IMR-90 (cell line): ENCODE measurements around the gene WDR76. TPM values are rescaled to one million over a fixed set of nuclear protein-coding genes. Genes with fewer than 3 reads are reported as not detected.
A peak's percentile ranks its signal among the peaks of the same experiment; 100 is the strongest.

Experiments used
- ATAC-seq: fragments of 200-7000 bp; cut with Tn5 transposase; 2 replicates; pipeline ENCODE4 v1.9.1; 2020; ENCODE audit warnings: low read depth, mild to moderate bottlenecking, moderate library complexity
- BruUV-seq: library from RNA; stranded (reverse); fragments of 400-500 nt; replicated peaks from 2 replicates; lab custom pipeline; 2021; lab: Mats Ljungman, UMichigan
- CTCF ChIA-PET: fragments of 300-600 bp; formaldehyde crosslinking; extraction: SDS; loops from one replicate; lab custom pipeline; 2021; ENCODE audit warnings: antibody characterized with exemption; lab: Yijun Ruan, JAX
- POLR2A ChIA-PET: fragments of 300-600 bp; sonication (Branson Sonifier 250); formaldehyde crosslinking; loops from one replicate; lab custom pipeline; 2022; ENCODE audit warnings: antibody characterized with exemption; ENCODE audit not compliant: unreplicated experiment; lab: Charles Lee
- DNase-seq: peaks from one replicate; pipeline ENCODE4 v3.0.0; 2013
- H2AFZ ChIP-seq: replicated peaks from 2 replicates; pipeline ENCODE3; 2013; ENCODE audit warnings: low read length, mild to moderate bottlenecking; ENCODE audit not compliant: poor library complexity
- H2AK5ac ChIP-seq: 2 replicates; pipeline ENCODE4 v1.6.1; 2013; ENCODE audit warnings: low read depth, low read length, inconsistent platforms
- H2AK9ac ChIP-seq: replicated peaks from 2 replicates; pipeline ENCODE3; 2013; ENCODE audit warnings: mild to moderate bottlenecking, low read depth, low read length, moderate library complexity; ENCODE audit not compliant: poor library complexity
- H2BK120ac ChIP-seq: 2 replicates; pipeline ENCODE4 v1.6.1; 2013; ENCODE audit warnings: low read depth, low read length, inconsistent platforms
- H2BK15ac ChIP-seq: 3 replicates; pipeline ENCODE4 v1.6.1; 2013; ENCODE audit warnings: low read depth, low read length, inconsistent platforms
- H2BK20ac ChIP-seq: 2 replicates; pipeline ENCODE4 v1.6.1; 2013; ENCODE audit warnings: low read depth, mild to moderate bottlenecking, inconsistent platforms, low read length, moderate library complexity
- H2BK5ac ChIP-seq: 2 replicates; pipeline ENCODE4 v1.6.1; 2013; ENCODE audit warnings: mild to moderate bottlenecking, low read depth, low read length, inconsistent platforms; ENCODE audit not compliant: poor library complexity, severe bottlenecking
- H3K14ac ChIP-seq: replicated peaks from 2 replicates; pipeline ENCODE4 v1.6.1; 2013; ENCODE audit warnings: low read depth, low read length, inconsistent platforms
- H3K18ac ChIP-seq: 2 replicates; pipeline ENCODE4 v1.6.1; 2013; ENCODE audit warnings: low read depth, low read length, control low read depth
- H3K23ac ChIP-seq: 2 replicates; pipeline ENCODE4 v1.6.1; 2013; ENCODE audit warnings: low read depth, low read length, inconsistent platforms
- H3K27ac ChIP-seq: 2 replicates; pipeline ENCODE4 v1.5.1; 2013; ENCODE audit warnings: mild to moderate bottlenecking, control low read depth, low read length; ENCODE audit not compliant: insufficient read depth
- H3K27me3 ChIP-seq: 2 replicates; pipeline ENCODE4 v1.6.1; 2013; ENCODE audit warnings: low read length; ENCODE audit not compliant: control insufficient read depth, insufficient read depth
- H3K36me3 ChIP-seq: 2 replicates; pipeline ENCODE4 v1.6.1; 2013; ENCODE audit warnings: low read length, mixed read lengths; ENCODE audit not compliant: control insufficient read depth, insufficient read depth
- H3K4ac ChIP-seq: 2 replicates; pipeline ENCODE4 v1.6.1; 2013; ENCODE audit warnings: low read depth, low read length, inconsistent platforms
- H3K4me1 ChIP-seq: 2 replicates; pipeline ENCODE4 v1.6.1; 2013; ENCODE audit warnings: low read length, mixed read lengths; ENCODE audit not compliant: control insufficient read depth, insufficient read depth
- H3K4me2 ChIP-seq: 2 replicates; pipeline ENCODE4 v1.6.1; 2013; ENCODE audit warnings: low read depth, mild to moderate bottlenecking, control low read depth, low read length, moderate library complexity
- H3K4me3 ChIP-seq: 2 replicates; pipeline ENCODE4 v1.5.1; 2013; ENCODE audit warnings: low read depth, mild to moderate bottlenecking, control low read depth, low read length, moderate library complexity; ENCODE audit not compliant: insufficient read depth
- H3K56ac ChIP-seq: 2 replicates; pipeline ENCODE4 v1.6.1; 2013; ENCODE audit warnings: low read length, inconsistent platforms; ENCODE audit not compliant: insufficient read depth; ENCODE audit errors: extremely low read depth
- H3K79me1 ChIP-seq, 2 experiments: 2 replicates each; pipeline ENCODE4 v1.6.1; 2013; ENCODE audit warnings: low read length in 2 of 2, inconsistent platforms in 1 of 2, low read depth in 1 of 2
- H3K9ac ChIP-seq: 2 replicates; pipeline ENCODE4 v1.6.1; 2013; ENCODE audit warnings: low read depth, low read length, control low read depth
- H3K9me1 ChIP-seq: 2 replicates; pipeline ENCODE4 v1.6.1; 2013; ENCODE audit warnings: low read length, inconsistent platforms; ENCODE audit not compliant: insufficient read depth
- H3K9me3 ChIP-seq: 2 replicates; pipeline ENCODE4 v1.6.1; 2013; ENCODE audit warnings: low read length; ENCODE audit not compliant: control insufficient read depth, insufficient read depth
- H4K20me1 ChIP-seq: 2 replicates; pipeline ENCODE4 v1.6.1; 2013; ENCODE audit warnings: low read length, inconsistent platforms; ENCODE audit not compliant: insufficient read depth
- H4K5ac ChIP-seq: 2 replicates; pipeline ENCODE4 v1.6.1; 2013; ENCODE audit warnings: mild to moderate bottlenecking, low read depth, low read length, control low read depth
- H4K8ac ChIP-seq, 2 experiments: 2 replicates each; pipeline ENCODE4 v1.6.1; 2013; ENCODE audit warnings: low read depth in 2 of 2, low read length in 2 of 2, control low read depth in 1 of 2, inconsistent platforms in 1 of 2
- H4K91ac ChIP-seq: 2 replicates; pipeline ENCODE4 v1.6.1; 2013; ENCODE audit warnings: low read depth, low read length, inconsistent platforms; ENCODE audit not compliant: insufficient read depth
- MAFK ChIP-seq: IDR thresholded peaks from 2 replicates; pipeline ENCODE4 v1.6.1; 2012; ENCODE audit warnings: low read depth, low read length, improper control_type of control experiment
- NFE2L2 ChIP-seq: fragments of 150-350 bp; IDR thresholded peaks from 2 replicates; pipeline ENCODE4 v1.6.1; 2016; ENCODE audit warnings: low read depth, mild to moderate bottlenecking, low read length
- USF2 ChIP-seq: fragments of 150-350 bp; IDR thresholded peaks from 2 replicates; pipeline ENCODE4 v1.6.1; 2017; ENCODE audit warnings: mild to moderate bottlenecking, antibody characterized with exemption, low read length, low read depth
- WGBS, 2 experiments: methylation state at CpG; one replicate each; pipeline versions ENCODE4 v1.1.5 to v1.1.7; 2013; ENCODE audit warnings: missing lambda C conversion rate in 2 of 2; ENCODE audit not compliant: insufficient read length in 1 of 2; ENCODE audit errors: extremely low coverage in 2 of 2; 5-methylcytosine and 5-hydroxymethylcytosine counted together
- dilution Hi-C: fragments of 300-500 bp; cut with HindIII; formaldehyde crosslinking; loops from one replicate; pipeline ENCODE4 v1.14.3; 2018; ENCODE audit warnings: low sequenced_read_pairs; ENCODE audit not compliant: unreplicated experiment
- in situ Hi-C: fragments of 300-500 bp; cut with MboI; formaldehyde crosslinking; loops from 3 replicates; pipeline ENCODE4 v1.14.3; 2019; ENCODE audit warnings: low sequenced_read_pairs, inconsistent platforms, mixed read lengths
- intact Hi-C: fragments of 100-400 bp; cut with micrococcal nuclease; formaldehyde crosslinking; loops from 2 replicates; pipeline ENCODE4 v1.10.0; 2022
- polyA plus RNA-seq, 3 experiments: library from polyadenylated mRNA; depleted of rRNA; stranded (reverse); fragments of >200 nt; gene quantifications; 2 replicates each; pipeline ENCODE4 v1.2.3, GENCODE V29; 2012; ENCODE audit warnings: low replicate concordance in 1 of 3
- total RNA-seq: library from RNA; depleted of rRNA; stranded (reverse); fragments of >200 nt; gene quantifications from 2 replicates; pipeline ENCODE4 v1.2.3, GENCODE V29; 2012

Gene WDR76
- total and polyA plus RNA-seq, 2 of the 4 experiments (the other 2 are of a cell fraction): 4.8 to 25.8 TPM

GRCh38 chr15:43799945-43800285, 26.9 kb upstream of the WDR76 start, which contains the start of gene SERINC4:
Gene SERINC4 (minus strand): TSS chr15:43800220. CDS start chr15:43799986, 234 bp downstream.
- TF ChIP-seq USF2 (no peak), NFE2L2 (no peak), MAFK (no peak)
- peak within 1 kb of the TSS; percentile 46; the same call in 1 of the 3 replicates for H2BK15ac ChIP-seq
- H2BK20ac ChIP-seq: peak within 1 kb of the TSS; percentile 46
- H2AK5ac ChIP-seq: peak within 1 kb of the TSS; percentile 91
- CTCF ChIA-PET: no interaction called here
- H3K4me1 ChIP-seq: peaks cover 10% of the 10 kb centered on the region
- peak within 1 kb of the TSS; percentile 84 for H3K4ac ChIP-seq
- dilution Hi-C loops (no loop called here), in situ Hi-C loops (no loop called here), intact Hi-C loops (no loop called here)
- peak within 1 kb of the TSS; percentile 83 for H2AK9ac ChIP-seq
- H3K36me3 ChIP-seq: peaks cover 47% of the 10 kb centered on the region
- DNase-seq (no peak), ATAC-seq (no peak)
- H3K18ac ChIP-seq: peak within 1 kb of the TSS; percentile 22
- POLR2A ChIA-PET: no interaction called here
- peak within 1 kb of the TSS; percentile 80 for H3K4me3 ChIP-seq
- H2BK5ac ChIP-seq: peak within 1 kb of the TSS; percentile 80
- H4K91ac ChIP-seq: peak within 1 kb of the TSS; percentile 71
- peak within 1 kb of the TSS; percentile 98 for H3K4me2 ChIP-seq
- no peaks in the 10 kb centered on the region for H3K27me3 ChIP-seq
- H2AFZ ChIP-seq: peak within 1 kb of the TSS; percentile 91
- peaks cover 16 to 64% of the 10 kb centered on the region in 2 experiments for H3K79me1 ChIP-seq
- peak within 1 kb of the TSS; percentile 42 for H3K56ac ChIP-seq
- 90% methylated on average over 4 of the region's 8 CpGs; no CpG with 5 or more reads in 1 of the 2 experiments for WGBS, 2 experiments
- BruUV-seq: no TSS peak
- peak within 1 kb of the TSS; percentile 20; the same call in 1 of the 2 replicates for H2BK120ac ChIP-seq
- peaks cover 19% of the 10 kb centered on the region for H3K9me1 ChIP-seq
- H3K9ac ChIP-seq: peak within 1 kb of the TSS; percentile 92
- peak within 1 kb of the TSS; percentile 77; the same call in 1 of the 2 replicates for H3K23ac ChIP-seq
- H4K20me1 ChIP-seq: peaks cover 27% of the 10 kb centered on the region
- peak within 1 kb of the TSS; percentile 77 to 94 for H4K8ac ChIP-seq
- H3K27ac ChIP-seq: peak within 1 kb of the TSS; percentile 78
- H3K14ac ChIP-seq: peak within 1 kb of the TSS; percentile 91
- H3K9me3 ChIP-seq: no peaks in the 10 kb centered on the region
- H4K5ac ChIP-seq: peak within 1 kb of the TSS; percentile 82
